ENCODE results near the gene CRKL.

CRKL gene

DNA sequence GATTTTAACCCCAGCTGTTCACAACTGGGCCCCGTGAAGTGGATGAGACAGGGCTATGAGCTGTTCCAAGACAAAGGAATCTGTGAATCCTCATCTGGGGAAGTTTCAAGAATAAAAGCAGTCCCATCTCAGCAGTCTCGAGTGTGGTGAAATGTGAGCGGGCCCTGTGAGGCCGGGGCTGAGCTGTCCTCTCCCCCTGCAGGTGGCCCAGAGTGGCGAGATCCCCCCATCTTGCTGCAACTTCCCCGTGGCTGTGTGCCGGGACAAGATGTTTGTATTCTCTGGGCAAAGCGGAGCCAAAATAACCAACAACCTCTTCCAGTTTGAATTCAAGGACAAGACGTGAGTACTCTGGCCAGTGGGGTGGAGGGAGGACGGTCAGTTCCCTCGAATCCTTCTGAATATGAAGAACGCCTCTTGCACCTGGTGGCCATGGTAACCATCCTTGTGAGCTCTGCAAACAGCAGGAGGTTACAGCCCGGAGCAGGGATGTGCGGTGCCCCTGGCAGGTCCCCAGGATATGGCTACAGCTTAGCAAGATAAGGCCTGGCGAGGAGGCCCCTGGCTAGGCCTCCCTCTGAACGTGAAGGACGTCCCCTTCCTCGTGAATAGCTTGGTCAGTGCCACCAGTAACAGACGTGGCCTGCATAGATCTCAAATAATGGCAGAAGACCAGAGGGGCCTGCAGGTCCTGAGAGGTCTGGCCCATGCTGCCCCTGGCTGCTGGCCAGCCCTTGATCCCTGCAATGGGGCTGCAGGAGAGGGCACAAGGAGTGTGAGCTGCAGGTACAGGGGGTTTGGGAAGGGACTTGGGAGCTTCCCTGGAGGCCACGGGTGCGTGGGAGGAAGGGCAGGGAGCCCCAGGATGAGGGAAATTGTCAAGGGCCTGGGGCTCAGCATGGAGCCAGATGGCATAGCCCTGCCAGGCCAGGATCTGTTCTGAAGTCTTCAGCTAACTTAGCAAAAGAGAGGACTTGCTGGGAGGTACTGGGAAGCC lies 73.3 kb downstream of the CRKL start:
- Mint-ChIP-seq H3K4me3 (no peak overlapping the region), H3K36me3 (ENCODE audit: low read depth) (peaks cover 14% of the 10 kb centered on the region), H3K9me3 (no peaks in the 10 kb centered on the region), H3K4me1 (no peaks in the 10 kb centered on the region), H3K27me3 (ENCODE audit: low read depth) (no peaks in the 10 kb centered on the region), H3K27ac (no peak overlapping the region)
- TF ChIP-seq, protein P1, sequence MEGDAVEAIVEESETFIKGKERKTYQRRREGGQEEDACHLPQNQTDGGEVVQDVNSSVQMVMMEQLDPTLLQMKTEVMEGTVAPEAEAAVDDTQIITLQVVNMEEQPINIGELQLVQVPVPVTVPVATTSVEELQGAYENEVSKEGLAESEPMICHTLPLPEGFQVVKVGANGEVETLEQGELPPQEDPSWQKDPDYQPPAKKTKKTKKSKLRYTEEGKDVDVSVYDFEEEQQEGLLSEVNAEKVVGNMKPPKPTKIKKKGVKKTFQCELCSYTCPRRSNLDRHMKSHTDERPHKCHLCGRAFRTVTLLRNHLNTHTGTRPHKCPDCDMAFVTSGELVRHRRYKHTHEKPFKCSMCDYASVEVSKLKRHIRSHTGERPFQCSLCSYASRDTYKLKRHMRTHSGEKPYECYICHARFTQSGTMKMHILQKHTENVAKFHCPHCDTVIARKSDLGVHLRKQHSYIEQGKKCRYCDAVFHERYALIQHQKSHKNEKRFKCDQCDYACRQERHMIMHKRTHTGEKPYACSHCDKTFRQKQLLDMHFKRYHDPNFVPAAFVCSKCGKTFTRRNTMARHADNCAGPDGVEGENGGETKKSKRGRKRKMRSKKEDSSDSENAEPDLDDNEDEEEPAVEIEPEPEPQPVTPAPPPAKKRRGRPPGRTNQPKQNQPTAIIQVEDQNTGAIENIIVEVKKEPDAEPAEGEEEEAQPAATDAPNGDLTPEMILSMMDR (IDR thresholded peaks at IDR 0.05; ENCODE audit: unreplicated experiment in 3 of 3) = no peak

- Mint-ChIP-seq H3K27me3 (ENCODE audit: low read depth) (no peaks in the 10 kb centered on the region), H3K4me3 (no peak overlapping the region), H3K4me1 (no peaks in the 10 kb centered on the region), H3K27ac (no peak overlapping the region), H3K36me3 (ENCODE audit: low read depth) (peaks cover 15% of the 10 kb centered on the region), H3K9me3 (no peaks in the 10 kb centered on the region)
- TF ChIP-seq, protein P1 (IDR thresholded peaks at IDR 0.05; ENCODE audit: unreplicated experiment in 3 of 3) = no peak
These were observed 74.2 kb downstream of the CRKL start for GRCh38 chr22:20991252-20992055.

GRCh38 chr22:20992056-20992442 lies 74.8 kb downstream of the CRKL start:
- H3K4me1 Mint-ChIP-seq = no peaks in the 10 kb centered on the region
- no peaks in the 10 kb centered on the region for H3K9me3 Mint-ChIP-seq
- TF ChIP-seq, protein P1 (IDR thresholded peaks at IDR 0.05; ENCODE audit: unreplicated experiment in 3 of 3) = no peak
- H3K27ac Mint-ChIP-seq = no peak overlapping the region
- peaks cover 13% of the 10 kb centered on the region for H3K36me3 Mint-ChIP-seq (ENCODE audit: low read depth)
- H3K27me3 Mint-ChIP-seq (ENCODE audit: low read depth) = no peaks in the 10 kb centered on the region
- H3K4me3 Mint-ChIP-seq = no peak overlapping the region

GRCh38 chr22:20992456-20993303 lies 75.5 kb downstream of the CRKL start:
- Mint-ChIP-seq H3K4me1 (no peaks in the 10 kb centered on the region), H3K27me3 (ENCODE audit: low read depth) (no peaks in the 10 kb centered on the region), H3K27ac (no peak overlapping the region), H3K36me3 (ENCODE audit: low read depth) (peaks cover 11% of the 10 kb centered on the region), H3K4me3 (no peak overlapping the region), H3K9me3 (no peaks in the 10 kb centered on the region)
- TF ChIP-seq, protein P1 (IDR thresholded peaks at IDR 0.05; ENCODE audit: unreplicated experiment in 3 of 3) = no peak

DNA sequence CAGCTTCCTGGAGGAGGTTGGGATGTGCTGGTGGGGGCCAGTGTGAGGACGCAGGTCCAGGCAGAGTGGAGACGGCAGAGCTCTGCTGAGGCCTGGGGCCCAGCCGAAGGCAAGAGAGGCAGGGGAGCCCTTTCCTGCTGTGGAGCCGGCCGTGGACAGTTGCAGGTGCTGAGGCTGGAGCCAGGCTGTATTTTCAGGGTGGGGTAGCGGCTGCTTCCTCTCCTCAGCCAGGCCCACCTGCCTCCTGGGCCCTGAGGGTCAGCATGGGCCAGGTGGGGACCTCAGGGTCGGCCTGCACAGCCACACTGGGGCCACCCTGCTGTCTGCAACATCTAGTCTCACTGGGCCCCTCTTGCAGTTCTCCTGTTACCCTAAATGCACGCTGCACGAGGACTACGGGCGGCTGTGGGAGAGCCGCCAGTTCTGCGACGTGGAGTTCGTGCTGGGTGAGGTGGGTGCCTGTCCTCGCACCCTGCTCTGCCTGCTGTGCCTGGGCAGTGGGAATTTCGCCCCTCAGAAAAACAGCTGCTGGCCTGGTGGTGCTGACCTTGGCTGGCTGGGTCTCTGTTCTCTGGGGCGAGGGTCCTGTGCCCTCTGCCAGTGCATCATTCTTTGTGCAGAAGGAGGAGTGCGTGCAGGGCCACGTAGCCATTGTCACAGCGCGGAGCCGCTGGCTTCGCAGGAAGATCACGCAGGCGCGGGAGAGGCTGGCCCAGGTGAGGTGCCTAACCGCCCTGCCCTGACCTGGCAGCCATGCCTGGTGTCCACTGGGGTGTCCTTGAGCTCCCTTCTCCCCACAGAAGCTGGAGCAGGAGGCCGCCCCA lies 76.3 kb downstream of the CRKL start:
- Mint-ChIP-seq H3K36me3 (ENCODE audit: low read depth) (peaks cover 9% of the 10 kb centered on the region), H3K27ac (no peak overlapping the region)

More for the DNA sequence above, 76.3 kb downstream of the CRKL start:
- Mint-ChIP-seq H3K9me3 (no peaks in the 10 kb centered on the region), H3K4me3 (no peak overlapping the region), H3K4me1 (no peaks in the 10 kb centered on the region), H3K27me3 (ENCODE audit: low read depth) (no peaks in the 10 kb centered on the region)
- TF ChIP-seq, protein P1 (IDR thresholded peaks at IDR 0.05; ENCODE audit: unreplicated experiment in 3 of 3) = no peak

Data from nephron (organoid).